ENCODE data around the gene C10orf90. TPM values are rescaled to one million over a fixed set of nuclear protein-coding genes. Genes with fewer than 3 reads are reported as not detected.
A peak's percentile ranks its signal among the peaks of the same experiment; 100 is the strongest.
"Not testable (repeated sequence)": the region's sequence is repeated elsewhere in the genome, so short reads cannot be mapped to it uniquely, and the experiment has no call there.

The C10orf90 gene
- total RNA-seq, 2 donors from 2014 or later = 0.19 to 0.26 TPM

- Mint-ChIP-seq H3K9me3 (no peaks in the 10 kb centered on the region), H3K36me3 (ENCODE audit: low read depth) (no peaks in the 10 kb centered on the region), H3K27ac (no peak overlapping the region), H3K4me3 (no peak overlapping the region), H3K4me1 (no peaks in the 10 kb centered on the region), H3K27me3 (peaks cover 3% of the 10 kb centered on the region)
- ATAC-seq (replicated peaks) = no peak
These were observed 100.8 kb downstream of the C10orf90 start for GRCh38 chr10:126569513-126570244.

GRCh38 chr10:126568809-126569385 is 101.6 kb downstream of the C10orf90 start:
- H3K27me3 Mint-ChIP-seq = peaks cover 3% of the 10 kb centered on the region
- no peak for ATAC-seq (replicated peaks)
- H3K4me3 Mint-ChIP-seq = no peak overlapping the region
- no peaks in the 10 kb centered on the region for H3K36me3 Mint-ChIP-seq (ENCODE audit: low read depth)
- no peaks in the 10 kb centered on the region for H3K4me1 Mint-ChIP-seq
- no peak overlapping the region for H3K27ac Mint-ChIP-seq
- no peaks in the 10 kb centered on the region for H3K9me3 Mint-ChIP-seq

GRCh38 chr10:126565871-126566270 is 104.6 kb downstream of the C10orf90 start:
- no peaks in the 10 kb centered on the region for H3K9me3 Mint-ChIP-seq
- no peak overlapping the region for H3K27ac Mint-ChIP-seq
- no peaks in the 10 kb centered on the region for H3K4me1 Mint-ChIP-seq
- H3K27me3 Mint-ChIP-seq = peaks cover 3% of the 10 kb centered on the region
- ATAC-seq (replicated peaks) = no peak
- H3K36me3 Mint-ChIP-seq (ENCODE audit: low read depth) = no peaks in the 10 kb centered on the region
- no peak overlapping the region for H3K4me3 Mint-ChIP-seq

GRCh38 chr10:126565441-126565840 is 105.1 kb downstream of the C10orf90 start:
- Mint-ChIP-seq H3K27me3 (peaks cover 3% of the 10 kb centered on the region), H3K4me1 (no peaks in the 10 kb centered on the region), H3K4me3 (no peak overlapping the region), H3K9me3 (no peaks in the 10 kb centered on the region), H3K27ac (no peak overlapping the region), H3K36me3 (ENCODE audit: low read depth) (no peaks in the 10 kb centered on the region)
- ATAC-seq (replicated peaks) = no peak

- H3K9me3 Mint-ChIP-seq = no peaks in the 10 kb centered on the region
- no peaks in the 10 kb centered on the region for H3K4me1 Mint-ChIP-seq
- H3K4me3 Mint-ChIP-seq = no peak overlapping the region
- no peaks in the 10 kb centered on the region for H3K36me3 Mint-ChIP-seq (ENCODE audit: low read depth)
- no peak overlapping the region for H3K27ac Mint-ChIP-seq
- peaks cover 3% of the 10 kb centered on the region for H3K27me3 Mint-ChIP-seq
- peak; percentile 31 for ATAC-seq (replicated peaks)
These were observed 106.1 kb downstream of the C10orf90 start for GRCh38 chr10:126564326-126564888.

- no peak for ATAC-seq (replicated peaks)
- Mint-ChIP-seq H3K36me3 (ENCODE audit: low read depth) (no peaks in the 10 kb centered on the region), H3K27me3 (peaks cover 3% of the 10 kb centered on the region), H3K4me1 (no peaks in the 10 kb centered on the region), H3K27ac (no peak overlapping the region), H3K9me3 (no peaks in the 10 kb centered on the region), H3K4me3 (no peak overlapping the region)
These were observed 107.1 kb downstream of the C10orf90 start for GRCh38 chr10:126563361-126563760.

- H3K4me1 Mint-ChIP-seq = no peaks in the 10 kb centered on the region
- peaks cover 3% of the 10 kb centered on the region for H3K27me3 Mint-ChIP-seq
- no peak for ATAC-seq (replicated peaks)
- no peaks in the 10 kb centered on the region for H3K9me3 Mint-ChIP-seq
- H3K4me3 Mint-ChIP-seq = no peak overlapping the region
- H3K36me3 Mint-ChIP-seq (ENCODE audit: low read depth) = no peaks in the 10 kb centered on the region
- H3K27ac Mint-ChIP-seq = no peak overlapping the region
These were observed 108.4 kb downstream of the C10orf90 start for GRCh38 chr10:126561921-126562680.

GRCh38 chr10:126561294-126561920 is 109.1 kb downstream of the C10orf90 start:
- H3K4me1 Mint-ChIP-seq = no peaks in the 10 kb centered on the region
- no peaks in the 10 kb centered on the region for H3K36me3 Mint-ChIP-seq (ENCODE audit: low read depth)
- H3K4me3 Mint-ChIP-seq = no peak overlapping the region
- peaks cover 1% of the 10 kb centered on the region for H3K27me3 Mint-ChIP-seq
- no peak overlapping the region for H3K27ac Mint-ChIP-seq
- ATAC-seq (replicated peaks) = no peak
- no peaks in the 10 kb centered on the region for H3K9me3 Mint-ChIP-seq

- ATAC-seq (replicated peaks) = no peak
- Mint-ChIP-seq H3K27ac (no peak overlapping the region), H3K4me1 (no peaks in the 10 kb centered on the region), H3K9me3 (no peaks in the 10 kb centered on the region), H3K27me3 (no peaks in the 10 kb centered on the region), H3K4me3 (no peak overlapping the region), H3K36me3 (ENCODE audit: low read depth) (no peaks in the 10 kb centered on the region)
These were observed 111.6 kb downstream of the C10orf90 start for GRCh38 chr10:126558881-126559280.

GRCh38 chr10:126551202-126551601 is 119.3 kb downstream of the C10orf90 start:
- Mint-ChIP-seq H3K36me3 (ENCODE audit: low read depth) (no peaks in the 10 kb centered on the region), H3K27ac (no peak overlapping the region), H3K4me1 (no peaks in the 10 kb centered on the region), H3K9me3 (no peaks in the 10 kb centered on the region), H3K27me3 (no peaks in the 10 kb centered on the region), H3K4me3 (no peak overlapping the region)
- ATAC-seq (replicated peaks) = no peak

GRCh38 chr10:126550586-126550985 is 119.9 kb downstream of the C10orf90 start:
- not testable (repeated sequence) for H3K27me3 Mint-ChIP-seq

GRCh38 chr10:126549344-126549743 is 121.1 kb downstream of the C10orf90 start:
- Mint-ChIP-seq H3K4me1 (no peaks in the 10 kb centered on the region), H3K27ac (no peak overlapping the region), H3K4me3 (no peak overlapping the region), H3K36me3 (ENCODE audit: low read depth) (no peaks in the 10 kb centered on the region), H3K9me3 (no peaks in the 10 kb centered on the region), H3K27me3 (peaks cover 6% of the 10 kb centered on the region)
- ATAC-seq (replicated peaks) = no peak

More at GRCh38 chr10:126550586-126550985, 119.9 kb downstream of the C10orf90 start:
- H3K9me3 Mint-ChIP-seq; H3K27ac Mint-ChIP-seq; H3K4me3 Mint-ChIP-seq; H3K36me3 Mint-ChIP-seq (ENCODE audit: low read depth); ATAC-seq (replicated peaks); H3K4me1 Mint-ChIP-seq: not testable (repeated sequence)

- Mint-ChIP-seq H3K36me3 (ENCODE audit: low read depth) (no peaks in the 10 kb centered on the region), H3K27ac (no peak overlapping the region), H3K9me3 (no peaks in the 10 kb centered on the region), H3K4me3 (no peak overlapping the region), H3K27me3 (peaks cover 6% of the 10 kb centered on the region), H3K4me1 (no peaks in the 10 kb centered on the region)
- ATAC-seq (replicated peaks) = no peak
These were observed 125.9 kb downstream of the C10orf90 start for GRCh38 chr10:126544565-126544964.

- Mint-ChIP-seq H3K4me3 (no peak overlapping the region), H3K4me1 (no peaks in the 10 kb centered on the region), H3K36me3 (ENCODE audit: low read depth) (no peaks in the 10 kb centered on the region), H3K27me3 (no peaks in the 10 kb centered on the region), H3K27ac (no peak overlapping the region), H3K9me3 (no peaks in the 10 kb centered on the region)
- ATAC-seq (replicated peaks) = no peak
These were observed 131.9 kb downstream of the C10orf90 start for GRCh38 chr10:126538439-126539135.

Measured in activated T-helper 17 cell treated with anti-CD3 and anti-CD28 coated beads, Interleukin-2, amount 50 U/mL, for 72 hours (primary cell).